H1 (cell line): Measurements from ENCODE around the gene MACROD2. TPM values are rescaled to one million over a fixed set of nuclear protein-coding genes. Genes with fewer than 3 reads are reported as not detected.

Experiments used
- CEBPB ChIP-seq: IDR thresholded peaks from 2 replicates; pipeline ENCODE4 v1.6.1; 2012; ENCODE audit warnings: low read depth, low read length
- CHD2 ChIP-seq: IDR thresholded peaks from 2 replicates; pipeline ENCODE4 v1.6.1; 2012; ENCODE audit warnings: low read length, improper control_type of control experiment
- EP300 ChIP-seq, 2 experiments: IDR thresholded peaks; 1 replicate in 1 of 2; 2 replicates in 1 of 2; pipeline ENCODE4 v1.6.1; 2011 to 2012; ENCODE audit warnings: low read depth in 2 of 2, low read length in 2 of 2, mild to moderate bottlenecking in 2 of 2, borderline replicate concordance in 1 of 2, inconsistent platforms in 1 of 2, moderate library complexity in 1 of 2
- HDAC6 ChIP-seq: IDR thresholded peaks from one replicate; pipeline ENCODE4 v1.7.1; 2012; ENCODE audit warnings: low read depth, mild to moderate bottlenecking, inconsistent platforms, low read length, moderate library complexity
- KDM1A ChIP-seq: fragments of 200-600, 300-600 bp; sonication (generic); IDR thresholded peaks from 2 replicates; pipeline ENCODE4 v1.7.1; 2016; ENCODE audit warnings: mild to moderate bottlenecking, low read length, borderline replicate concordance
- RXRA ChIP-seq: IDR thresholded peaks from 2 replicates; pipeline ENCODE4 v1.6.1; 2011; ENCODE audit warnings: low read depth, mild to moderate bottlenecking, low read length, moderate library complexity; ENCODE audit not compliant: insufficient read depth
- SP1 ChIP-seq: IDR thresholded peaks from 2 replicates; pipeline ENCODE4 v1.6.1; 2011; ENCODE audit warnings: low read depth, low read length
- polyA plus RNA-seq, 7 experiments: library from polyadenylated mRNA; depleted of rRNA in 3 of 7; stranded (reverse) in 5 of 7; unstranded in 2 of 7; fragments of >200 nt in 5 of 7; fragments of 200-250 nt in 2 of 7; gene quantifications; 1 replicate in 5 of 7; 2 replicates in 1 of 7; 4 replicates in 1 of 7; pipeline versions ENCODE4 v1.2.1 to v1.2.3, GENCODE V29; 2011 to 2013; ENCODE audit warnings: missing spikeins in 2 of 7, mixed read lengths in 2 of 7
- total RNA-seq: library from RNA; stranded (reverse); fragmentation: NEBNext Ultra II Directional; extraction: Animal tissue kit (Norgen Biotek cat#: 25700); gene quantifications from 2 replicates; pipeline ENCODE4 v1.2.1, GENCODE V29; 2021
- TF ChIP-seq, protein P1 (sequence below): IDR thresholded peaks from 2 replicates; pipeline ENCODE4 v1.6.1; 2011; ENCODE audit warnings: low read depth, mild to moderate bottlenecking, low read length; ENCODE audit not compliant: insufficient read depth

MACROD2 gene
- total and polyA plus RNA-seq, 2 of the 8 experiments (the other 6 are each of a cell fraction or from before 2014, with no cell fraction given): 0.70 to 3.9 TPM

DNA sequence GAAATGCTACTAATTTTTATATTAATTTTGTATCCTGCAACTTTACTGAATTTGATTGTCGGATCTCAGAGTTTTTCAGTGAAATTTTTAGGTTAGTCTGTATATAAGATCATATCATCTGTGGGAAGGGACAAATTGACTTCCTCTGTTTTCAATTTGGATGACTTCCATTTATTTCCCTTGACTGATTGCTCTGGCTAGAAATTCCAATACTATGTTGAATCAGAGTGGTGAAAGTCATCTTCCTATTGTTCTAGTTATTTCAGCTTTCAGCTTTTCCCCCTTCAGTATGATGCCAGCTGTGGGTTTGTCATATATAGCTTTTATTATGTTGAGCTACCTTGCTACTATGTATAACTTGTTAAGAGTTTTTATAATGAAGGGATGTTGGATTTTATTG, 1806.7 kb downstream of the MACROD2 start (continued):
- TF ChIP-seq EP300 (IDR thresholded peaks at IDR 0.05; ENCODE audit: borderline replicate concordance in 1 of 2, low read depth in 2 of 2, low read length in 2 of 2): no peak
- TF ChIP-seq, protein P1, sequence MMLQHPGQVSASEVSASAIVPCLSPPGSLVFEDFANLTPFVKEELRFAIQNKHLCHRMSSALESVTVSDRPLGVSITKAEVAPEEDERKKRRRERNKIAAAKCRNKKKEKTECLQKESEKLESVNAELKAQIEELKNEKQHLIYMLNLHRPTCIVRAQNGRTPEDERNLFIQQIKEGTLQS: no peak
- no peak for TF ChIP-seq KDM1A
- TF ChIP-seq CHD2: no peak
- TF ChIP-seq HDAC6: no peak
- TF ChIP-seq RXRA: no peak
- TF ChIP-seq CEBPB: no peak
- TF ChIP-seq SP1: no peak
- TF ChIP-seq, all 59 proteins: peak for 0
